ENCODE results near the gene GTF2F2. TPM values are rescaled to one million over a fixed set of nuclear protein-coding genes. Genes with fewer than 3 reads are reported as not detected.

GTF2F2 gene
- total RNA-seq, 1 donor = 19.9 TPM

- Histone ChIP-seq H3K36me3 (ENCODE audit: insufficient read depth, low read length) (peaks cover 8% of the 10 kb centered on the region), H4K20me1 (ENCODE audit: insufficient read depth, low read length) (no peaks in the 10 kb centered on the region), H3K27me3 (ENCODE audit: insufficient read depth, low read length) (no peaks in the 10 kb centered on the region), H3K27ac (ENCODE audit: low read depth, low read length) (no peak overlapping the region), H3K79me2 (ENCODE audit: insufficient read depth, low read length) (peaks cover 2% of the 10 kb centered on the region), H3K9me3 (ENCODE audit: low read depth, low read length) (no peaks in the 10 kb centered on the region), H2AFZ (ENCODE audit: low read length) (no peak overlapping the region), H3K4me3 (ENCODE audit: insufficient read depth, low read length) (no peak overlapping the region), H3K4me1 (ENCODE audit: insufficient read depth, low read length) (peaks cover 13% of the 10 kb centered on the region), H3K4me2 (ENCODE audit: insufficient read depth, low read length) (no peak overlapping the region)
- TF ChIP-seq, protein P1, sequence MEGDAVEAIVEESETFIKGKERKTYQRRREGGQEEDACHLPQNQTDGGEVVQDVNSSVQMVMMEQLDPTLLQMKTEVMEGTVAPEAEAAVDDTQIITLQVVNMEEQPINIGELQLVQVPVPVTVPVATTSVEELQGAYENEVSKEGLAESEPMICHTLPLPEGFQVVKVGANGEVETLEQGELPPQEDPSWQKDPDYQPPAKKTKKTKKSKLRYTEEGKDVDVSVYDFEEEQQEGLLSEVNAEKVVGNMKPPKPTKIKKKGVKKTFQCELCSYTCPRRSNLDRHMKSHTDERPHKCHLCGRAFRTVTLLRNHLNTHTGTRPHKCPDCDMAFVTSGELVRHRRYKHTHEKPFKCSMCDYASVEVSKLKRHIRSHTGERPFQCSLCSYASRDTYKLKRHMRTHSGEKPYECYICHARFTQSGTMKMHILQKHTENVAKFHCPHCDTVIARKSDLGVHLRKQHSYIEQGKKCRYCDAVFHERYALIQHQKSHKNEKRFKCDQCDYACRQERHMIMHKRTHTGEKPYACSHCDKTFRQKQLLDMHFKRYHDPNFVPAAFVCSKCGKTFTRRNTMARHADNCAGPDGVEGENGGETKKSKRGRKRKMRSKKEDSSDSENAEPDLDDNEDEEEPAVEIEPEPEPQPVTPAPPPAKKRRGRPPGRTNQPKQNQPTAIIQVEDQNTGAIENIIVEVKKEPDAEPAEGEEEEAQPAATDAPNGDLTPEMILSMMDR (IDR thresholded peaks at IDR 0.05; ENCODE audit: extremely low read depth, low read depth, low read length) = no peak
- DNase-seq (ENCODE audit: insufficient read length, low spot score, missing footprints) = no peak
These were observed 135.1 kb downstream of the GTF2F2 start for GRCh38 chr13:45255247-45255987.

GRCh38 chr13:45256254-45256653, 135.9 kb downstream of the GTF2F2 start:
- Histone ChIP-seq H2AFZ (ENCODE audit: low read length) (no peak overlapping the region), H3K36me3 (ENCODE audit: insufficient read depth, low read length) (peaks cover 8% of the 10 kb centered on the region), H3K4me3 (ENCODE audit: insufficient read depth, low read length) (no peak overlapping the region), H3K4me1 (ENCODE audit: insufficient read depth, low read length) (peaks cover 13% of the 10 kb centered on the region), H3K79me2 (ENCODE audit: insufficient read depth, low read length) (no peaks in the 10 kb centered on the region), H3K27me3 (ENCODE audit: insufficient read depth, low read length) (no peaks in the 10 kb centered on the region), H3K9me3 (ENCODE audit: low read depth, low read length) (no peaks in the 10 kb centered on the region), H3K4me2 (ENCODE audit: insufficient read depth, low read length) (no peak overlapping the region), H4K20me1 (ENCODE audit: insufficient read depth, low read length) (no peaks in the 10 kb centered on the region), H3K27ac (ENCODE audit: low read depth, low read length) (no peak overlapping the region)
- TF ChIP-seq, protein P1 (IDR thresholded peaks at IDR 0.05; ENCODE audit: extremely low read depth, low read depth, low read length) = no peak
- DNase-seq (ENCODE audit: insufficient read length, low spot score, missing footprints) = no peak

DNA sequence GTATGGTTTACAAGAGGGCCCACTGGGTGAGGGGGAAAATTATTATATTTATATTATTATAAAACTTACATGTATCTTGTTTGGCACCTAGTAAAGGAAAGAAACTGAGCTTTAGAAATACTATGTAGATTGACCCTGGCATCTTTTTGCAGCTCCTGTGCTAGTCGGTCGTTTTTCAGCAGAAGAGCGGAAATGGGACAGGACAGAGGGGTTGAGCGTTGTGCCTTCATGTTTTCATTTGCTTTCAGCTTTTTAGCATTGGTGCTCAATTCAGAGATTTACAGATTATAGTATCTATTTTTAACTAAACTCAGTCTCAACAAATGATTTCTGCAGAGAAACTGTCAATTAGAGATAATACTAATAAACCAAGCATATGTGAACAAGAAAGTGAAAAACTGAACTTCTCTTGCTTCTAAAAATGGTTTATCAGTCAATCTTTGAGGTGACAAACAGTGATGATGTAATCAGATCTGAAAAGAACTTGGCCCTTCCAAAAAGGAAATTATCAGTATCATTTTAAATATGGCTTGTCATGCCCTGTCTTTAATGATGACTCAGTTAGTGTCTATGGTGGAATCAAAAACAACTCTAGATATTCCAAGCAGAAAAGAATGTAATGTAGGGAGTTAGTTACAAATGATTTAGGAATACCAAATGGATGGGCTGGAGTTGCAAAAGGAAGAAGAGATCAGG, 137.5 kb downstream of the GTF2F2 start:
- no peaks in the 10 kb centered on the region for H3K27me3 ChIP-seq (ENCODE audit: insufficient read depth, low read length)
- DNase-seq (ENCODE audit: insufficient read length, low spot score, missing footprints) = no peak
- TF ChIP-seq, protein P1 (IDR thresholded peaks at IDR 0.05; ENCODE audit: extremely low read depth, low read depth, low read length) = no peak
- H3K79me2 ChIP-seq (ENCODE audit: insufficient read depth, low read length) = no peaks in the 10 kb centered on the region
- H3K4me1 ChIP-seq (ENCODE audit: insufficient read depth, low read length) = peaks cover 13% of the 10 kb centered on the region
- peak overlapping the region; percentile 1 for H3K4me2 ChIP-seq (ENCODE audit: insufficient read depth, low read length)
- H3K27ac ChIP-seq (ENCODE audit: low read depth, low read length) = no peak overlapping the region
- H3K4me3 ChIP-seq (ENCODE audit: insufficient read depth, low read length) = no peak overlapping the region
- H3K36me3 ChIP-seq (ENCODE audit: insufficient read depth, low read length) = peaks cover 8% of the 10 kb centered on the region
- H4K20me1 ChIP-seq (ENCODE audit: insufficient read depth, low read length) = no peaks in the 10 kb centered on the region
- H3K9me3 ChIP-seq (ENCODE audit: low read depth, low read length) = no peaks in the 10 kb centered on the region
- H2AFZ ChIP-seq (ENCODE audit: low read length) = no peak overlapping the region

DNA sequence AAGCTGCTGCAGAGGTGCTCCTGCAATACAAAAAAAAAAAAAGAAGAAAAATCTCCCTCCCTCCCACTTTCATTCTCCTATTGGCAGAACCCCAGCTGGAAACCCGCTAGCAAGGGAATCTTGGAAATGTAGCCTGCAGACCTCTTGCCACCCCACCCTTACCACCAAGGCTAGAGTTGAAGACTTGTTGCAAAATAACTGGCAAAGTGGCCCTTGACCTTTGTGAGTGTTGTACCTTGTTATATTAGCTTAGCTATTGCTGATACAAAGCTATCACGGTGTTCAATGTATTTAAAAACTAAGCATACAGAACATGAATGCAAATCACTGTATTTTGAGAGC, 138.0 kb downstream of the GTF2F2 start:
- TF ChIP-seq, protein P1 (IDR thresholded peaks at IDR 0.05; ENCODE audit: extremely low read depth, low read depth, low read length) = no peak
- H3K27ac ChIP-seq (ENCODE audit: low read depth, low read length) = no peak overlapping the region
- H3K4me1 ChIP-seq (ENCODE audit: insufficient read depth, low read length) = peaks cover 13% of the 10 kb centered on the region
- no peak overlapping the region for H2AFZ ChIP-seq (ENCODE audit: low read length)
- H3K4me2 ChIP-seq (ENCODE audit: insufficient read depth, low read length) = peak overlapping the region; percentile 1
- DNase-seq (ENCODE audit: insufficient read length, low spot score, missing footprints) = no peak
- H3K79me2 ChIP-seq (ENCODE audit: insufficient read depth, low read length) = no peaks in the 10 kb centered on the region
- H3K9me3 ChIP-seq (ENCODE audit: low read depth, low read length) = no peaks in the 10 kb centered on the region
- H3K36me3 ChIP-seq (ENCODE audit: insufficient read depth, low read length) = peaks cover 8% of the 10 kb centered on the region
- H4K20me1 ChIP-seq (ENCODE audit: insufficient read depth, low read length) = no peaks in the 10 kb centered on the region
- H3K27me3 ChIP-seq (ENCODE audit: insufficient read depth, low read length) = no peaks in the 10 kb centered on the region
- H3K4me3 ChIP-seq (ENCODE audit: insufficient read depth, low read length) = no peak overlapping the region
